Adrenal gland (tissue), 12 donors: Measurements from ENCODE around the gene ADGRF3. TPM values are rescaled to one million over a fixed set of nuclear protein-coding genes. Genes with fewer than 3 reads are reported as not detected.
"Not testable (repeated sequence)": the region's sequence is repeated elsewhere in the genome, so short reads cannot be mapped to it uniquely, and the experiment has no call there.

Source experiments
- DNase-seq, 7 donors: peaks; one replicate each; pipeline ENCODE4 v3.0.0-alpha.2; 2019 to 2020
- H3K27ac ChIP-seq, 5 donors: fragments of 200-600 bp; sonication (generic) in 4 of 5; 1 replicate in 3 of 5; 2 replicates in 2 of 5; pipeline versions ENCODE4 v1.5.1 to v1.8.0; 2016 to 2020; ENCODE audit warnings: mild to moderate bottlenecking in 1 of 5
- H3K27me3 ChIP-seq: fragments of 200-600 bp; 2 replicates; pipeline ENCODE4 v1.8.0; 2021
- H3K36me3 ChIP-seq, 2 donors: fragments of 200-600 bp; replicated peaks in 1 of 2; 1 replicate in 1 of 2; 2 replicates in 1 of 2; pipeline versions ENCODE4 v1.5.1 to v1.8.0; 2018 to 2022
- H3K4me1 ChIP-seq, 2 donors: fragments of 200-600 bp; replicated peaks in 1 of 2; 1 replicate in 1 of 2; 2 replicates in 1 of 2; pipeline versions ENCODE4 v1.5.1 to v1.8.0; 2018 to 2021
- H3K4me3 ChIP-seq, 4 donors: fragments of 200-600 bp; sonication (generic) in 3 of 4; one replicate each; pipeline ENCODE4 v1.5.1; 2016 to 2018
- H3K9me3 ChIP-seq, 3 donors: fragments of 200-600 bp; sonication (generic) in 1 of 3; replicated peaks in 1 of 3; 1 replicate in 2 of 3; 2 replicates in 1 of 3; pipeline versions ENCODE4 v1.5.1 to v1.8.0; 2016 to 2021
- POLR2A ChIP-seq, 2 donors: fragments of 450-650 bp; IDR thresholded peaks; one replicate each; pipeline ENCODE4 v1.6.1; 2017; ENCODE audit warnings: antibody characterized with exemption in 2 of 2, mild to moderate bottlenecking in 2 of 2, moderate library complexity in 1 of 2
- WGBS, 4 donors: extraction: QIAGEN DNeasy Blood & Tissue Kit in 2 of 4; methylation state at CpG; one replicate each; pipeline versions ENCODE4 v1.1.5 to v1.1.7; 2013 to 2017; 5-methylcytosine and 5-hydroxymethylcytosine counted together
- intact Hi-C, 2 donors: fragments of 100-400 bp; cut with DNase I; formaldehyde crosslinking; loops; one replicate each; pipeline versions ENCODE4 v1.14.1 to v1.15.0; 2022 to 2023
- polyA plus RNA-seq, 3 donors: library from polyadenylated mRNA; stranded (reverse); fragments of 200-250 nt in 2 of 3; fragments of 350-450 nt in 1 of 3; fragmentation: Illumina TruSeq in 1 of 3; extraction: RNeasy Lipid Tissue Mini Kit (QIAGEN cat#74804) in 1 of 3; gene quantifications; one replicate each; pipeline ENCODE4 v1.2.3, GENCODE V29; 2013 to 2014
- total RNA-seq, 9 donors: library from RNA; depleted of rRNA in 4 of 9; stranded (reverse); fragments of >200 nt in 4 of 9; fragments of 120-200 nt in 1 of 9; fragmentation: NEBNext Ultra II Directional in 1 of 9; extraction: Animal tissue kit (Norgen Biotek cat#: 25700) in 1 of 9; gene quantifications; one replicate each; pipeline versions ENCODE4 v1.1.0 to v1.2.4, GENCODE V29; 2013 to 2023
- TF ChIP-seq, protein P1 (sequence below), 6 experiments: fragments of 450-650 bp in 4 of 6; fragments of 200-600 bp in 2 of 6; sonication (generic) in 1 of 6; IDR thresholded peaks; 1 replicate in 5 of 6; 2 replicates in 1 of 6; pipeline versions ENCODE4 v1.5.1 to v1.8.0; 2016 to 2021; ENCODE audit warnings: antibody characterized with exemption in 6 of 6, mild to moderate bottlenecking in 2 of 6, moderate library complexity in 1 of 6
- donor health status: healthy with polysubstance abuse.
- donor health status: Bipolar disorder and iron deficiency.
- donor health status: DM: yes; HTN: yes; CAD: no.
- donor health status: DM: no; HTN: no; CAD: no.
- donor health status: DM: no; HTN: no; CAD: no.
- donor health status: DM: yes; HTN: yes; CAD: no.

Gene ADGRF3
- total and polyA plus RNA-seq, 12 donors: 0.07 to 0.75 (median 0.16) TPM; not detected in 3

GRCh38 chr2:26356111-26356510 is 9.5 kb upstream of the ADGRF3 start:
- Histone ChIP-seq H3K4me3 (no peak overlapping the region), H3K9me3 (no peaks in the 10 kb centered on the region), H3K27me3 (no peaks in the 10 kb centered on the region), H3K4me1 (peaks cover 0 to 12% of the 10 kb centered on the region in 2 donors), H3K36me3 (no peaks in the 10 kb centered on the region), H3K27ac (no peak overlapping the region)
- DNase-seq: no peak
- TF ChIP-seq POLR2A (IDR thresholded peaks at IDR 0.05): no peak
- TF ChIP-seq, protein P1, sequence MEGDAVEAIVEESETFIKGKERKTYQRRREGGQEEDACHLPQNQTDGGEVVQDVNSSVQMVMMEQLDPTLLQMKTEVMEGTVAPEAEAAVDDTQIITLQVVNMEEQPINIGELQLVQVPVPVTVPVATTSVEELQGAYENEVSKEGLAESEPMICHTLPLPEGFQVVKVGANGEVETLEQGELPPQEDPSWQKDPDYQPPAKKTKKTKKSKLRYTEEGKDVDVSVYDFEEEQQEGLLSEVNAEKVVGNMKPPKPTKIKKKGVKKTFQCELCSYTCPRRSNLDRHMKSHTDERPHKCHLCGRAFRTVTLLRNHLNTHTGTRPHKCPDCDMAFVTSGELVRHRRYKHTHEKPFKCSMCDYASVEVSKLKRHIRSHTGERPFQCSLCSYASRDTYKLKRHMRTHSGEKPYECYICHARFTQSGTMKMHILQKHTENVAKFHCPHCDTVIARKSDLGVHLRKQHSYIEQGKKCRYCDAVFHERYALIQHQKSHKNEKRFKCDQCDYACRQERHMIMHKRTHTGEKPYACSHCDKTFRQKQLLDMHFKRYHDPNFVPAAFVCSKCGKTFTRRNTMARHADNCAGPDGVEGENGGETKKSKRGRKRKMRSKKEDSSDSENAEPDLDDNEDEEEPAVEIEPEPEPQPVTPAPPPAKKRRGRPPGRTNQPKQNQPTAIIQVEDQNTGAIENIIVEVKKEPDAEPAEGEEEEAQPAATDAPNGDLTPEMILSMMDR (IDR thresholded peaks at IDR 0.05): no peak
- intact Hi-C loops: loop anchor here in 1 of 2 donors (10.0 kb wide), 1 partner anchor 109 kb away; no protein-coding TSS in a partner anchor
- WGBS, 4 donors: 90 to 98% (median 96%) methylated on average over 2 of the region's 2 CpGs

GRCh38 chr2:26355038-26355995 is 8.7 kb upstream of the ADGRF3 start:
- H3K9me3 ChIP-seq: no peaks in the 10 kb centered on the region
- WGBS, 4 donors: 47 to 67% (median 57%) methylated on average over 9 of the region's 9 CpGs
- no peaks in the 10 kb centered on the region for H3K27me3 ChIP-seq
- peaks cover 0 to 12% of the 10 kb centered on the region in 2 donors for H3K4me1 ChIP-seq
- peak in 3 of 7 donors; percentile 35 for DNase-seq
- H3K4me3 ChIP-seq: no peak overlapping the region
- peak in 1 of 2 donors; percentile 12 for TF ChIP-seq POLR2A (IDR thresholded peaks at IDR 0.05)
- TF ChIP-seq, protein P1 (IDR thresholded peaks at IDR 0.05): no peak
- H3K36me3 ChIP-seq: no peaks in the 10 kb centered on the region
- H3K27ac ChIP-seq: no peak overlapping the region
- intact Hi-C loops: loop anchor here in 1 of 2 donors (10.0 kb wide), 1 partner anchor 109 kb away; no protein-coding TSS in a partner anchor

DNA sequence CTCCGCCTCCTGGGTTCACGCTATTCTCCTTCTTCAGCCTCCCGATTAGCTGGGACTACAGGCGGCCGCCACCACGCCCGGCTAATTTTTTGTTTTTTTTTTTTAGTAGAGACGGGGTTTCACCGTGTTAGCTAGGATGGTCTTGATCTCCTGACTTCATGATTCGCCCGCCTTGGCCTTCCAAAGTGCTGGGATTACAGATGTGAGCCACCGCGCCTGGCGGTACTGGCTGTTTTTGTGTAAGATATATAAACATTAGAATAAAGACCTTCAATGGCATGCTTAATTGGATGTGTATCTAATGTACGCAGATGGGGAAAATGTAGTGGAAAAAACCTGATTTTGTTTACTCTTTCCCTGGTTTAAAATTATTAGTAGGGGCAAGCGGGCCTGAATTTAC is 7.9 kb upstream of the ADGRF3 start:
- intact Hi-C loops: loop anchor here in 1 of 2 donors (10.0 kb wide), 1 partner anchor 110 kb away; no protein-coding TSS in a partner anchor
- not testable (repeated sequence) for H3K4me3 ChIP-seq, H3K27ac ChIP-seq, H3K27me3 ChIP-seq, DNase-seq, H3K36me3 ChIP-seq, H3K9me3 ChIP-seq
- peaks cover 0 to 12% of the 10 kb centered on the region in 2 donors for H3K4me1 ChIP-seq
- 96 to 99% (median 98%) methylated on average over 16 of the region's 16 CpGs for WGBS, 4 donors

DNA sequence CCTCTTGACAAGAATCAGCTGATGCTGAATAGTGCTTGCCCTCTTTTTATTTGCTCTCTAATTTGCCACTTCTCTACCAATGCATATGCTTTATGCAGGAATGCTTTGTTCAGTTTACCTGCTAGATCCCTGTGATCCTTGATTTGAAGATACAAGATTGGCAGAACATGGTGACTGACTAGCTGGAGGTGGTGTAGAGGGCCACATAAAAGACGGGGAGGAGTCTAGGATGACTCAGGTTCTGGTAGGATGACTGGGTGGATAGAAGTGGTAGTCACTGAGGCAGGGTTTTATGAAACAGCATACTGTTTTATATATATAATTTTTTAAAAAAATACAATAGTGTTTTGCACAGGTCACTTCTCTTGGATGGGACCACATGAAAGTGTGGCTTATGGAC is 6.3 kb upstream of the ADGRF3 start:
- H3K36me3 ChIP-seq: no peaks in the 10 kb centered on the region
- WGBS, 4 donors: 68 to 81% (median 70%) methylated on average over 1 of the region's 1 CpG
- H3K4me1 ChIP-seq: peaks cover 0 to 16% of the 10 kb centered on the region in 2 donors
- no peak overlapping the region for H3K27ac ChIP-seq
- H3K27me3 ChIP-seq: no peaks in the 10 kb centered on the region
- DNase-seq: no peak
- no peak for TF ChIP-seq POLR2A (IDR thresholded peaks at IDR 0.05)
- TF ChIP-seq, protein P1 (IDR thresholded peaks at IDR 0.05): no peak
- H3K9me3 ChIP-seq: no peaks in the 10 kb centered on the region
- intact Hi-C loops: loop anchor here in 1 of 2 donors (10.0 kb wide), 1 partner anchor 112 kb away; no protein-coding TSS in a partner anchor
- H3K4me3 ChIP-seq: no peak overlapping the region
